ENCODE measurements around the gene MAP2K5.

Gene MAP2K5

DNA sequence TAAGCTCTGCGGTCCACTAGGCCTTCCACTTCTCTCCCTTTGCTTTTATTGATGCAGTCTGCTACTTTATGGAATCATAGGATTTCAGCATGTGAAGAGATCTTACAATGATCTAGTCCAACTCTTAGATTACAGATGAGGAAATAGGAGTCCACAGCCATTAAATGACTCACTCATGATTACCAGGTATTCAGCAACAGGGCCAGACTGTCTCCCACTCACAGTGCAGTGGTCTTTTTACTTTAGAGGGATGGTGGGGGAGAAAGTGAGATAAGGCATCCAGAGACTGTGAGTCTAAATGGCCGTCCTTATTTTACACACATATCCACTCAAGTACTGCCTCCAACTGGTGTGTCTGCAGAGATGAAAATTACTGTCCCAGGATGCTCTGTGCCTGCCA, 194.3 kb downstream of the MAP2K5 start:
- TF ChIP-seq, protein P1, sequence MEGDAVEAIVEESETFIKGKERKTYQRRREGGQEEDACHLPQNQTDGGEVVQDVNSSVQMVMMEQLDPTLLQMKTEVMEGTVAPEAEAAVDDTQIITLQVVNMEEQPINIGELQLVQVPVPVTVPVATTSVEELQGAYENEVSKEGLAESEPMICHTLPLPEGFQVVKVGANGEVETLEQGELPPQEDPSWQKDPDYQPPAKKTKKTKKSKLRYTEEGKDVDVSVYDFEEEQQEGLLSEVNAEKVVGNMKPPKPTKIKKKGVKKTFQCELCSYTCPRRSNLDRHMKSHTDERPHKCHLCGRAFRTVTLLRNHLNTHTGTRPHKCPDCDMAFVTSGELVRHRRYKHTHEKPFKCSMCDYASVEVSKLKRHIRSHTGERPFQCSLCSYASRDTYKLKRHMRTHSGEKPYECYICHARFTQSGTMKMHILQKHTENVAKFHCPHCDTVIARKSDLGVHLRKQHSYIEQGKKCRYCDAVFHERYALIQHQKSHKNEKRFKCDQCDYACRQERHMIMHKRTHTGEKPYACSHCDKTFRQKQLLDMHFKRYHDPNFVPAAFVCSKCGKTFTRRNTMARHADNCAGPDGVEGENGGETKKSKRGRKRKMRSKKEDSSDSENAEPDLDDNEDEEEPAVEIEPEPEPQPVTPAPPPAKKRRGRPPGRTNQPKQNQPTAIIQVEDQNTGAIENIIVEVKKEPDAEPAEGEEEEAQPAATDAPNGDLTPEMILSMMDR (IDR thresholded peaks at IDR 0.05; ENCODE audit: control insufficient read depth, extremely low read depth, insufficient read depth) = no peak
- H3K4me3 ChIP-seq (ENCODE audit: low read depth, low read length) = no peak overlapping the region
- DNase-seq (ENCODE audit: low read depth) = no peak

DNA sequence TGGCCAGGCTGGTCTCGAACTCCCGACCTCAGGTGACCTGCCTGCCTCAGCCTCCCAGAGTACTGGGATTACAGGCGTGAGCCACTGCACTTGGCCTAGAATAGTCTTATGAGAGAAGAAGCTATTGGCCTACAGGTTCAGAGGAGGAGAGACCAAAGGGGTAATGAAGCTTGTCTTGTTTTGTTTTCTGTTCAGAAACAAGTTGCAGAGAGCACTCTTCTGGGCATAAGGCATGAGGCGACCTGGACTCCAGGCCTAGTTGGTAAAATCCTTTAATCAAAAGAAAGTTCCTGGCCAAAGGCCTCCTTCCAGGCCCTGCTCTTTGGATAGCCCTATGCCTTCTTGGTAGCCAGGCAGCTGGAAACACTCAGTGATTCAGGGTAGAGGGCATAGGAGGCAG, 195.6 kb downstream of the MAP2K5 start:
- DNase-seq (ENCODE audit: low read depth) = no peak
- TF ChIP-seq, protein P1 (IDR thresholded peaks at IDR 0.05; ENCODE audit: control insufficient read depth, extremely low read depth, insufficient read depth) = no peak
- H3K4me3 ChIP-seq (ENCODE audit: low read depth, low read length) = no peak overlapping the region

DNA sequence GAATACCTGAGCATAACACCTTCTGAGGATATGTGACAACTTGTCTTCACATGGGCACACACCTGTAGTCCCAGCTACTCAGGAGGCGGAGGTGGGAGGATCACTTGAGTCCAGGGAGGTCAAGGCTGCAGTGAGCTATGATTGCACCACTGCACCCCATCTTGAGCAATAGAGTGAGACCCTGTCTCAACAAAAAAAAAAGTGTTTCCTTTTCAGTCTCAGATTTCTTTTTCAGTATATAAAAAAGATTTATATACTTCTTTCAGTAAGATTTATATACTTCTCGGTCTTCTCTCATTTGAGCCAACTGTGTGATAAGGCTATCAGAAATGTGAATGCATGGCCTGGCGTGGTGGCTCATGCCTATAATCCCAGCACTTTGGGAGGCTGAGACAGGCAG, 197.9 kb downstream of the MAP2K5 start:
- DNase-seq (ENCODE audit: low read depth) = no peak
- no peak overlapping the region for H3K4me3 ChIP-seq (ENCODE audit: low read depth, low read length)
- TF ChIP-seq, protein P1 (IDR thresholded peaks at IDR 0.05; ENCODE audit: control insufficient read depth, extremely low read depth, insufficient read depth) = no peak

DNA sequence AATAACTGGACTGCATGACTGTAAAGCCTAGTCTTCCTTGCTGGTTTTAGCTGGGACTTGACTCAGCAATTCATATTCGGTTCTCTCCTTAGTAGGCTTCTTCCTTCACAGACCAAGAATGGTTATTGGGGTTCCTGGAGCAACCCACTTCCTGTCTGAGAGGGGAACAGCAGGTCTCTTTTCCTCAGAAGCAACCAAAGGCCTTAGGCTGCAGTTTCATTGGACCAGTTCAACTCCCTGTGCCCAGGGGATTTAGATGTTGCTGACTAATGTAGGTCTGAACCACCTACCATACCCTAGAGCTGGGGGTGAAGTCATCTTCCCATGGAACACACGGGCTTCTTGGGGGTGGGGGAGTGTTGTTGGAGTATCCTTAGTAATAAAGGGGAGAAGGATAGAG, 198.8 kb downstream of the MAP2K5 start:
- TF ChIP-seq, protein P1 (IDR thresholded peaks at IDR 0.05; ENCODE audit: control insufficient read depth, extremely low read depth, insufficient read depth) = no peak
- DNase-seq (ENCODE audit: low read depth) = no peak
- no peak overlapping the region for H3K4me3 ChIP-seq (ENCODE audit: low read depth, low read length)

DNA sequence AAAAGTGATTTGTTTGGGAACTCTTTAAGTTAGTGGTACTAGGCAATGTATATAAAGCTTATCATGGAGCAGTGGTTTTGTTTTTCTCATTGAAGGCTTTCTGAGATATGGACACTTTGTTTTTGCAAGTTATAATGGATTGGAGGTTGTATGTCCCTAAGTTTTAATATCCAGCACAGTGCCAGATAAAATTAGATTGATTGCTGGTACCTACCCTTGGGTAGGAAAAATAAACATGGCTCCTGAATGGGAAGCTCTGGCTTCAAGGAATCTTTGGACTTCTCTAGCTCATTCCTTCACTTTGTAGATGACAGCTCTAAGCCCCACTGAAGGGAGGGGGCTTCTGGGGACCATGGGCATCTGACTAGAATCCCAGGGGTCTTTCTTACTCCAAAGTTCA, 201.1 kb downstream of the MAP2K5 start:
- no peak for DNase-seq (ENCODE audit: low read depth)
- TF ChIP-seq, protein P1 (IDR thresholded peaks at IDR 0.05; ENCODE audit: control insufficient read depth, extremely low read depth, insufficient read depth) = no peak
- no peak overlapping the region for H3K4me3 ChIP-seq (ENCODE audit: low read depth, low read length)

DNA sequence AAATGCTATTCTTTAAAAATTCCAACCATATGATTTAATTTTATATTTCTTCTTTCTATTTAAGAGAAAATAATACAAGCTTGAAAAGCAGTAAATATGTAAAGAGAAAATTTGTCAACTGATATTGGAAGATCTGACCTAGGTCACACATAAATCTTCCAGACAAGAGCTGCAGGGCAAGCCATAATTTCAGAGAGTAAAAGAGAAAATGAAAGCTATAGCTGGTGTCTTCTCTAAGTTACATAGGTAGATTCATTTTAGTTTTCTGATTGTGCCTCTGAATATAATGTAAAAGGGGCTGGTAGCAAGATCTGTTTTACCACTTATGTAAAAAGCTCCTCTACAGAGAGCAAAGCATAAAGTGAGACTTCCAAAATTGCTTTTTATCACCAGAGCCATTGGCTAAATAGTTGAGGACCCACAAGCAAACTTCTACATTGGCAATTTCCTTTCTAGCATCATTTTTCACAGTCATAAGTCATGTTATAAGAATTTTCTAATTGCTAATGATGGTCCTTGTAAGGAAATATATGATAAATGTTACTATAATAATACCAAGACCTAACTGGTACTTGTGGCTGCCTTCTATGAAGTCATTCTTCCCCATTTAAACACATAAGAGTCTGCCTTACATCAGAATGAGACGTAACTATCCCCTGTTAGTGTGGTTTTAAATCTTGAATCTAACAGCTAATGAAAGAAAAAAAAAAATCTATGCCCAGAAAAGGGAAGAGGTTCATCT, 202.0 kb downstream of the MAP2K5 start:
- no peak for DNase-seq (ENCODE audit: low read depth)
- no peak overlapping the region for H3K4me3 ChIP-seq (ENCODE audit: low read depth, low read length)
- TF ChIP-seq, protein P1 (IDR thresholded peaks at IDR 0.05; ENCODE audit: control insufficient read depth, extremely low read depth, insufficient read depth) = no peak

All from LNCaP clone FGC (cell line).